Measurements from ENCODE around the gene TRPM1.

The TRPM1 gene

GRCh38 chr15:31049682-31050615 is 51.6 kb downstream of the TRPM1 start:
- DNase-seq (ENCODE audit: low read depth in 2 of 2), result no peak

- no peak for DNase-seq (ENCODE audit: low read depth in 2 of 2)
Measured at GRCh38 chr15:31049111-31049510, 52.4 kb downstream of the TRPM1 start.

- DNase-seq (ENCODE audit: low read depth in 2 of 2), result no peak
Measured at GRCh38 chr15:31047437-31047836, 54.1 kb downstream of the TRPM1 start.

- DNase-seq (ENCODE audit: low read depth in 2 of 2), result no peak
Measured at GRCh38 chr15:31046759-31047359, 54.7 kb downstream of the TRPM1 start.

- DNase-seq (ENCODE audit: low read depth in 2 of 2), result no peak
Measured at GRCh38 chr15:31045606-31046005, 55.9 kb downstream of the TRPM1 start.

GRCh38 chr15:31042751-31043150 is 58.8 kb downstream of the TRPM1 start:
- no peak for DNase-seq (ENCODE audit: low read depth in 2 of 2)

- DNase-seq (ENCODE audit: low read depth in 2 of 2), result no peak
Measured at GRCh38 chr15:31041610-31042009, 59.9 kb downstream of the TRPM1 start.

GRCh38 chr15:31040611-31041010 is 60.9 kb downstream of the TRPM1 start:
- DNase-seq (ENCODE audit: low read depth in 2 of 2), result no peak

- DNase-seq (ENCODE audit: low read depth in 2 of 2), result no peak
Measured at GRCh38 chr15:31039961-31040360, 61.6 kb downstream of the TRPM1 start.

GRCh38 chr15:31037731-31038477 is 63.6 kb downstream of the TRPM1 start:
- no peak for DNase-seq (ENCODE audit: low read depth in 2 of 2)

- no peak for DNase-seq (ENCODE audit: low read depth in 2 of 2)
Measured at GRCh38 chr15:31036783-31037182, 64.7 kb downstream of the TRPM1 start.

- no peak for DNase-seq (ENCODE audit: low read depth in 2 of 2)
Measured at GRCh38 chr15:31035610-31036009, 65.9 kb downstream of the TRPM1 start.

GRCh38 chr15:31034152-31034551 is 67.4 kb downstream of the TRPM1 start:
- DNase-seq (ENCODE audit: low read depth in 2 of 2), result no peak

- no peak for DNase-seq (ENCODE audit: low read depth in 2 of 2)
Measured at GRCh38 chr15:31032961-31033371, 68.6 kb downstream of the TRPM1 start.

- no peak for DNase-seq (ENCODE audit: low read depth in 2 of 2)
Measured at GRCh38 chr15:31031471-31032067, 70.0 kb downstream of the TRPM1 start.

- DNase-seq (ENCODE audit: low read depth in 2 of 2), result no peak
Measured at GRCh38 chr15:31027910-31028578, 73.5 kb downstream of the TRPM1 start.

- DNase-seq (ENCODE audit: low read depth in 2 of 2), result no peak
Measured at GRCh38 chr15:31025996-31026395, 75.5 kb downstream of the TRPM1 start.

- no peak for DNase-seq (ENCODE audit: low read depth in 2 of 2)
Measured at GRCh38 chr15:31024979-31025378, 76.5 kb downstream of the TRPM1 start.

GRCh38 chr15:31024330-31024729 is 77.2 kb downstream of the TRPM1 start:
- DNase-seq (ENCODE audit: low read depth in 2 of 2), result no peak

- no peak for DNase-seq (ENCODE audit: low read depth in 2 of 2)
Measured at GRCh38 chr15:31023841-31024240, 77.7 kb downstream of the TRPM1 start.

GRCh38 chr15:31021067-31021665 is 80.4 kb downstream of the TRPM1 start:
- no peak for DNase-seq (ENCODE audit: low read depth in 2 of 2)
